Suprapubic skin (tissue), 4 donors: ENCODE results near the gene FSTL4. TPM values are rescaled to one million over a fixed set of nuclear protein-coding genes. Genes with fewer than 3 reads are reported as not detected.

ENCODE experiments used
- DNase-seq, 2 donors: peaks; one replicate each; pipeline ENCODE4 v3.0.0-alpha.2; 2019; ENCODE audit warnings: low spot score in 2 of 2
- H3K27ac ChIP-seq: fragments of 200-600 bp; sonication (generic); one replicate; pipeline ENCODE4 v1.5.1; 2019
- H3K27me3 ChIP-seq: fragments of 200-600 bp; sonication (generic); one replicate; pipeline ENCODE4 v1.5.1; 2019
- H3K36me3 ChIP-seq: fragments of 200-600 bp; sonication (generic); one replicate; pipeline ENCODE4 v1.5.1; 2019
- H3K4me1 ChIP-seq: fragments of 200-600 bp; sonication (generic); one replicate; pipeline ENCODE4 v1.5.1; 2019
- H3K4me3 ChIP-seq: fragments of 200-600 bp; sonication (generic); one replicate; pipeline ENCODE4 v1.5.1; 2019; ENCODE audit warnings: mild to moderate bottlenecking
- H3K9me3 ChIP-seq: fragments of 200-600 bp; sonication (generic); one replicate; pipeline ENCODE4 v1.5.1; 2019
- CTCF ChIP-seq, 2 donors: fragments of 200-600 bp in 1 of 2; fragments of 450-650 bp in 1 of 2; sonication (generic) in 1 of 2; IDR thresholded peaks; one replicate each; pipeline ENCODE4 v1.5.1; 2016 to 2019; ENCODE audit warnings: antibody characterized with exemption in 2 of 2, mild to moderate bottlenecking in 1 of 2, moderate library complexity in 1 of 2
- EP300 ChIP-seq: sonication (generic); formaldehyde crosslinking; IDR thresholded peaks from one replicate; pipeline ENCODE4 v1.6.1; 2017; ENCODE audit warnings: antibody characterized with exemption
- POLR2A ChIP-seq, 2 donors: fragments of 450-650 bp; IDR thresholded peaks; one replicate each; pipeline ENCODE4 v1.6.1; 2017; ENCODE audit warnings: antibody characterized with exemption in 2 of 2, mild to moderate bottlenecking in 2 of 2, moderate library complexity in 2 of 2
- POLR2AphosphoS5 ChIP-seq, 3 donors: sonication (generic); formaldehyde crosslinking; IDR thresholded peaks; one replicate each; pipeline ENCODE4 v1.6.1; 2017; ENCODE audit warnings: antibody characterized with exemption in 3 of 3
- WGBS: methylation state at CpG from one replicate; pipeline ENCODE4 v1.1.5; 2018; 5-methylcytosine and 5-hydroxymethylcytosine counted together
- total RNA-seq, 4 donors: library from RNA; depleted of rRNA; stranded (reverse); fragments of >200 nt; gene quantifications; one replicate each; pipeline ENCODE4 v1.1.0, GENCODE V29; 2016

The FSTL4 gene
- total RNA-seq, 4 donors from 2014 or later: 2.3 to 6.4 (median 5.8) TPM

GRCh38 chr5:133265257-133265656 is 347.1 kb downstream of the FSTL4 start:
- Histone ChIP-seq H3K27ac (no peak overlapping the region), H3K4me1 (peaks cover 3% of the 10 kb centered on the region), H3K27me3 (no peaks in the 10 kb centered on the region), H3K9me3 (no peaks in the 10 kb centered on the region), H3K36me3 (no peaks in the 10 kb centered on the region), H3K4me3 (no peak overlapping the region)
- TF ChIP-seq CTCF (IDR thresholded peaks at IDR 0.05) (no peak), POLR2A (IDR thresholded peaks at IDR 0.05) (no peak), EP300 (no peak), POLR2AphosphoS5 (IDR thresholded peaks at IDR 0.05) (no peak)
- 70% methylated on average over 1 of the region's 5 CpGs for WGBS
- no peak for DNase-seq

- no peak for DNase-seq
- H3K27ac ChIP-seq: no peak overlapping the region
- H3K9me3 ChIP-seq: no peaks in the 10 kb centered on the region
- TF ChIP-seq EP300 (no peak), POLR2AphosphoS5 (IDR thresholded peaks at IDR 0.05) (no peak), CTCF (IDR thresholded peaks at IDR 0.05) (no peak), POLR2A (IDR thresholded peaks at IDR 0.05) (no peak)
- 85% methylated on average over 4 of the region's 4 CpGs for WGBS
- H3K4me3 ChIP-seq: no peak overlapping the region
- H3K27me3 ChIP-seq: no peaks in the 10 kb centered on the region
- H3K36me3 ChIP-seq: no peaks in the 10 kb centered on the region
- peaks cover 3% of the 10 kb centered on the region for H3K4me1 ChIP-seq
These were observed 349.7 kb downstream of the FSTL4 start for GRCh38 chr5:133262690-133263089.

GRCh38 chr5:133261993-133262392 is 350.3 kb downstream of the FSTL4 start:
- no peaks in the 10 kb centered on the region for H3K36me3 ChIP-seq
- no peak for DNase-seq

GRCh38 chr5:133260715-133261114 is 351.6 kb downstream of the FSTL4 start:
- Histone ChIP-seq H3K27ac (no peak overlapping the region), H3K4me1 (no peaks in the 10 kb centered on the region), H3K27me3 (no peaks in the 10 kb centered on the region), H3K9me3 (no peaks in the 10 kb centered on the region), H3K4me3 (no peak overlapping the region), H3K36me3 (no peaks in the 10 kb centered on the region)
- TF ChIP-seq EP300 (no peak), POLR2A (IDR thresholded peaks at IDR 0.05) (no peak), POLR2AphosphoS5 (IDR thresholded peaks at IDR 0.05) (no peak), CTCF (IDR thresholded peaks at IDR 0.05) (no peak)
- 83% methylated on average over 3 of the region's 3 CpGs for WGBS
- DNase-seq: no peak

More at GRCh38 chr5:133261993-133262392, 350.3 kb downstream of the FSTL4 start:
- Histone ChIP-seq H3K27ac (no peak overlapping the region), H3K4me3 (no peak overlapping the region), H3K9me3 (no peaks in the 10 kb centered on the region), H3K27me3 (no peaks in the 10 kb centered on the region), H3K4me1 (peaks cover 3% of the 10 kb centered on the region)
- WGBS: 92% methylated on average over 6 of the region's 6 CpGs
- no peak for TF ChIP-seq CTCF (IDR thresholded peaks at IDR 0.05)
- TF ChIP-seq EP300: no peak
- no peak for TF ChIP-seq POLR2A (IDR thresholded peaks at IDR 0.05)

- 72% methylated on average over 10 of the region's 10 CpGs for WGBS
- DNase-seq: no peak
- no peaks in the 10 kb centered on the region for H3K9me3 ChIP-seq
- H3K4me3 ChIP-seq: no peak overlapping the region
- H3K36me3 ChIP-seq: no peaks in the 10 kb centered on the region
- TF ChIP-seq POLR2A (IDR thresholded peaks at IDR 0.05) (no peak), EP300 (no peak), POLR2AphosphoS5 (IDR thresholded peaks at IDR 0.05) (no peak), CTCF (IDR thresholded peaks at IDR 0.05) (no peak)
- H3K4me1 ChIP-seq: no peaks in the 10 kb centered on the region
- H3K27me3 ChIP-seq: no peaks in the 10 kb centered on the region
- no peak overlapping the region for H3K27ac ChIP-seq
These were observed 352.9 kb downstream of the FSTL4 start for GRCh38 chr5:133259199-133259997.
